Testis (tissue), 3 donors: ENCODE data around the gene FAM72B. TPM values are rescaled to one million over a fixed set of nuclear protein-coding genes. Genes with fewer than 3 reads are reported as not detected.
"Not testable (repeated sequence)": the region's sequence is repeated elsewhere in the genome, so short reads cannot be mapped to it uniquely, and the experiment has no call there.

ENCODE experiments used
- DNase-seq: peaks from one replicate; pipeline ENCODE4 v3.0.0-alpha.2; 2019
- H3K27ac ChIP-seq, 2 donors: fragments of 200-600 bp; sonication (generic); one replicate each; pipeline ENCODE4 v1.5.1; 2019
- H3K27me3 ChIP-seq: fragments of 200-600 bp; sonication (generic); one replicate; pipeline ENCODE4 v1.5.1; 2019
- H3K36me3 ChIP-seq: fragments of 200-600 bp; sonication (generic); one replicate; pipeline ENCODE4 v1.5.1; 2017; ENCODE audit warnings: low read depth; ENCODE audit errors: missing control alignments
- H3K4me1 ChIP-seq: fragments of 200-600 bp; sonication (generic); one replicate; pipeline ENCODE4 v1.5.1; 2019
- H3K4me3 ChIP-seq, 2 donors: fragments of 200-600 bp; sonication (generic); one replicate each; pipeline ENCODE4 v1.5.1; 2017 to 2019
- H3K9me3 ChIP-seq: fragments of 200-600 bp; sonication (generic); one replicate; pipeline ENCODE4 v1.5.1; 2017
- WGBS, 2 donors: methylation state at CpG; one replicate each; pipeline ENCODE4 v1.1.5; 2018; 5-methylcytosine and 5-hydroxymethylcytosine counted together
- intact Hi-C: fragments of 100-400 bp; cut with DNase I; formaldehyde crosslinking; loops from one replicate; pipeline ENCODE4 v1.15.1; 2023; ENCODE audit warnings: low total_unique reads
- polyA plus RNA-seq: library from polyadenylated mRNA; stranded (reverse); fragments of 350-450 nt; fragmentation: Illumina TruSeq; extraction: RNeasy Lipid Tissue Mini Kit (QIAGEN cat#74804); gene quantifications from one replicate; pipeline ENCODE4 v1.2.3, GENCODE V29; 2014; ENCODE audit warnings: low read depth, low replicate concordance; ENCODE audit not compliant: insufficient read depth
- total RNA-seq, 2 donors: library from RNA; depleted of rRNA; stranded (reverse); fragments of >200 nt; gene quantifications; one replicate each; pipeline ENCODE4 v1.2.3, GENCODE V29; 2016

The FAM72B gene
- total and polyA plus RNA-seq, 3 donors from 2014 or later, result 1.3 to 4.9 (median 2.5) TPM

DNA sequence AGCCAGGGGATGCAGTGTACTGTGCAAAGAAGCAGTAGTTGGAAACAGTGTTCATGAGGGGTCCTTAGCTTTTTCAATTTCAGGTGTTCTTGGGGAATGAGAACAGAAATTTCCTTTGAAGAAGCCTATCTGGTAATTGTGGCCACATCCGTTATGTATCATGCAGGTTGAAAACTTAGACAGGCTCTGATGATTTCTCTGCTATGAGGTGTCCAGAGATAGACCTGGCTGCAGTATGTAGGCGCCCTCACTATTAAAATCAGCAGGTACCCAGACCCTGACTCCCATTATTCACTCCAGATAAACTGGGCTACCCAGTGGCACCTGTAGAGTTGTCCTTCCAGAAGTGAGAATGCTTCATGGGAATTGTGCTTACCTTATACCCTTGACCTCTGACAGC is 8.4 kb upstream of the FAM72B start:
- no CpG with 5 or more reads among the region's 2 CpGs for WGBS, 2 donors
- H3K9me3 ChIP-seq, H3K27me3 ChIP-seq, intact Hi-C loops, H3K27ac ChIP-seq, DNase-seq, H3K36me3 ChIP-seq, H3K4me1 ChIP-seq, H3K4me3 ChIP-seq: not testable (repeated sequence)

DNA sequence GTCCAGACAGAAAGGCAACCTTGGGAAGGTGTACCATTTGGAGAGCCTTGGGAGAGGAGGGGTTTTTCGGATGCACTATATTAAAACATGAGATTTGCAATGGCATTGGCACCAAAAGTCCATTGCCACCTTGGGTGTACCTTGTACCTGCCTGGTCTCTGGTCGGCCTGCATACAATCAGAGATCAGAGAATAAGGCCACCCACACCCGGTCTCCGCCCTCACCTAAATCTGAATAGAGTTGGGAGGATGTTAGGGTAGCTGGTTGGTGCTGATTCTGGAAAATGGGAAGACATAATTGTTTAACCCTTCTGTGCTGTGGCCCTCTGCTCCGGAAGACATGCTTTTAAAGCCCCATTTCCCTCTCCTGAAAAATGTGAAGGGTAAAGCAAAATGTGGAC is 3.8 kb upstream of the FAM72B start:
- WGBS, 2 donors, result 51 to 75% methylated on average over 5 of the region's 5 CpGs
- intact Hi-C loops, result not testable (repeated sequence)

DNA sequence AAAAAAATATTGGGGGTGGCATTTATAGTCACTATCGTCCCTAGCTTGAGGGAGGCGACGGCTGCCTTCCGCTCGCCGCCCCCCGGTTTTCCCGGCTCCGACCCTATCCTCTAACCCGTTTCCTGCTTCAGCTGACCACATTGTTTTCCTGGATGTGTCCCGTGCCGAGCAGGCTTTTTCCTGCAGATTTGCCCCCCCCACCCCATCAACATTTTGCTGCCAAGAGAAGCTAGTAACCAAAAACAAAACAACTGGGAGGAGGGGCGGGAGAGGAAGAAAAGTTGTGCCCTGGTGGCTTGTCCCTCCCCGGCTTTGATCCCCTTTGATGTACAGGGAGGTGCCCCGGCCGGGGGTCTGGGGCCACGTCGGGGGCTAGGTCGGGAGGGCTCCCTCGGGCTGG is 2.1 kb upstream of the FAM72B start:
- H3K27me3 ChIP-seq, intact Hi-C loops, H3K9me3 ChIP-seq, DNase-seq, H3K4me3 ChIP-seq, H3K36me3 ChIP-seq, H3K4me1 ChIP-seq, H3K27ac ChIP-seq: not testable (repeated sequence)
- 0% methylated on average over 2 of the region's 20 CpGs; no CpG with 5 or more reads in 1 of the 2 donors for WGBS, 2 donors

More for the DNA sequence above, 3.8 kb upstream of the FAM72B start:
- H3K9me3 ChIP-seq, H3K27me3 ChIP-seq, H3K4me1 ChIP-seq, H3K27ac ChIP-seq, DNase-seq, H3K4me3 ChIP-seq, H3K36me3 ChIP-seq: not testable (repeated sequence)

DNA sequence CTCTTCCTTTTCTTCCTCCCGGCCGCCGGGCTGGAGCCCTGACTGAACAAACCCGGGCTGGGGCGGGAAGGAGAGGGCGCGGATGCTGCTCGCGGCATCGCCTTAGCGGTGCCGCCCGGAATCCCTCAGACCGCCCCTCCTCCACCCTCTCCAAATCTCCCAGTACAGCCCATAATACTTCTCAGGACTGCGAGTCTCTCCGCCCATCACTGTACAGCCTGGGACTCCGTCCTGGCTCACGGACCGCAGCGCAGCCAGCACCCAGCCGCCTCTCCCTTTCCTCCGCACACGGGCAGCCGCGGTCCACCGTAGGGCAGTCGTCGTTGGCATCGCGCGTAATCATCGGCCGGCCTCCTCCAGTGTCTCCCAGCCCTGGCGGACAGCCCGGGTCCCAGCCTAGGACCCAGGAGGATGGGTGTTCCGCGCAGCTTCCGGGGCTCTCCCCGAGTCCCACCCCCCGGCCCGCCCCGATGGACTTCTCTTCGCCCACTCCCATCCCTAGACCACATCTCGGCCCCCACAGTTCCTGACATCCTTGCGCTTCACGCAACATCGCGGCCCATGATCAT is 1.1 kb upstream of the FAM72B start:
- WGBS, 2 donors, result no CpG with 5 or more reads among the region's 48 CpGs
- H3K9me3 ChIP-seq, H3K36me3 ChIP-seq, intact Hi-C loops, H3K4me1 ChIP-seq, H3K27me3 ChIP-seq: not testable (repeated sequence)
- Histone ChIP-seq H3K27ac (peak overlapping the region; percentile 45 to 72), H3K4me3 (peak overlapping the region; percentile 41 to 65)
- peak; percentile 16 for DNase-seq

DNA sequence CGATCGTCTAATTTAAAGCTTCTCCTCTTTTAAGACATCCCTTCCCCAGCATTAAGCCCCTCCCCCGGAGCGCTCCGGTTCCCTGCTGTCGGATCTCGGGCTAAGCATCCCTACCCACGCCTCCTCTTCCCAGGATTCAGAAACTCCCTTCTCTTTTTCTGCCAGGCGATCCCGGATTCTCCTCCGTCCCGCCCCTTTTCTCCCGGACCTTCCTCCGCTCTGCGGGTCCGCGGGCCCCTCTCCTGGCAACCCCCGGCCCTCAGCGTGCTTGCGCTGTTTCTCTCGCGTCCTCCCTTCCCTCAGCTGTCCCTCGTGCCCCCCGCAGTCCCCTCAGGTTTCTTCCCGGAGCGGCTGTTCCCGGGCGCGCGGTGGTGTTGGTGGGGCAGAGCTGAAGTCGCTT is 273 bp downstream of the FAM72B start:
- H3K4me3 ChIP-seq, H3K9me3 ChIP-seq, H3K27ac ChIP-seq, intact Hi-C loops, DNase-seq, H3K27me3 ChIP-seq, H3K4me1 ChIP-seq, H3K36me3 ChIP-seq: not testable (repeated sequence)
- WGBS, 2 donors, result 0% methylated on average over 4 to 7 of the region's 31 CpGs

DNA sequence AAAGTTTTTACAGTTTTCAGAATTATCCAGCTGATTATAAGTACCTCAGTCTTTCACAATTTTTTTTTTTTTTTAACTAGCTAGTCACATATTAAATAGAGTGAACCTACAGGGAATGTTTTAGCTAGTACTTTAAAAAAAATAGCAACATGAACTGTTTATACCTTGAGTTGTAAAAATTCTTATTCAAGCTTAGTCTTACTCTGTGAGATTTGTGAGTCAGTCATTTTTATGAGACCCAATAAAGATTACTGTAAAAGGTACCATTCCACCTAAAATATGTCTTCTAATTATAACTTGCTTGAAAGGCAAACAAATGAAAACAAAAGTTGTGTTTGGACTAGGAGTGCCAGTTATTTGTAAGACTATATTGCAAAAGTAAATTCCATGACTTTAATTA is 5.9 kb downstream of the FAM72B start:
- intact Hi-C loops, H3K9me3 ChIP-seq, H3K4me3 ChIP-seq, H3K27me3 ChIP-seq, H3K27ac ChIP-seq, DNase-seq, H3K4me1 ChIP-seq, H3K36me3 ChIP-seq: not testable (repeated sequence)

DNA sequence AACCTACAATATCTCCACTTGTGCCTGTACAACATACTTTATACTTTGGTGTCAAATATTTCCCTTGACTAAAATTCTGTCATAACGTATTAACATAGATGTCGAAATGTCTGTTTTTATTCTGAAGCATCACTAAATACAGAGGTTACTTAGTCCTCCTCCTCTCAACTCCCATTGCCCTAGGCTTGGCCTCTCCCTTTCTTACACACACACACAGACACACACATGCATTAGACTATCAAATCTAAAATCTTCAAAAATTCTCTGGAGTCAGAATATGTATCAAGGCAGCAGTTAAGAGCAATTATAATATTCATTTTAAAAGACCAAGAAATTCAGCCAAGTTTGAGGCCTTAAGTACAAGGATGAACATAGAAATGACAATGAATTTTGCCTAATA is 7.5 kb downstream of the FAM72B start:
- DNase-seq, H3K27me3 ChIP-seq, H3K4me3 ChIP-seq, H3K36me3 ChIP-seq, intact Hi-C loops, H3K4me1 ChIP-seq, H3K9me3 ChIP-seq, H3K27ac ChIP-seq: not testable (repeated sequence)
- WGBS, 2 donors, result 94% methylated on average over 2 of the region's 2 CpGs; no CpG with 5 or more reads in 1 of the 2 donors

DNA sequence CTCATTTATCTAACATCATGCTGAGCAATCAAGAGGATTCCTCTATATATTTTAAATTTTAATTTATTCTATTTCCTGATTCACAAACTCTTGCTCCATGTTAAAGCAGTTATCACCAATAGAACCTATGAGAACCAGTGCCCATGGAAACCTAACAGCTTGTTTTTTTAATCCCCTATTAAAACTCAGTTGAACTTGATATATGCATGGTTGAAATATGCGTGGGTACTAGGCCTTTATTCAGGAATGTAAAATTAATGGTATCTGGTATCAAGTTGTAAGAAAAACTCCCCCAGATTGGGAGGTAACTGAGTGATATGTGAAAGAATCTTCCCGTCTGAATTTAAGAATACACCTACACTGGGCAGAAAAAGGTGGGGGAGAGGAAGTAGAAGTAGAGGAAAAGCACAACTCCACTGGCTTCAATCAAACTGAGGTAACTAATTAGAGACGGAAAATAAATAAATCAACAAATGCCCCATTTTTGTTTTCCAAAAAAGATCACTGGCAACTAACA is 15.9 kb downstream of the FAM72B start:
- 100% methylated on average over 1 of the region's 3 CpGs; no CpG with 5 or more reads in 1 of the 2 donors for WGBS, 2 donors
- H3K9me3 ChIP-seq, DNase-seq, H3K4me3 ChIP-seq, H3K27ac ChIP-seq, H3K27me3 ChIP-seq, H3K4me1 ChIP-seq, H3K36me3 ChIP-seq, intact Hi-C loops: not testable (repeated sequence)

DNA sequence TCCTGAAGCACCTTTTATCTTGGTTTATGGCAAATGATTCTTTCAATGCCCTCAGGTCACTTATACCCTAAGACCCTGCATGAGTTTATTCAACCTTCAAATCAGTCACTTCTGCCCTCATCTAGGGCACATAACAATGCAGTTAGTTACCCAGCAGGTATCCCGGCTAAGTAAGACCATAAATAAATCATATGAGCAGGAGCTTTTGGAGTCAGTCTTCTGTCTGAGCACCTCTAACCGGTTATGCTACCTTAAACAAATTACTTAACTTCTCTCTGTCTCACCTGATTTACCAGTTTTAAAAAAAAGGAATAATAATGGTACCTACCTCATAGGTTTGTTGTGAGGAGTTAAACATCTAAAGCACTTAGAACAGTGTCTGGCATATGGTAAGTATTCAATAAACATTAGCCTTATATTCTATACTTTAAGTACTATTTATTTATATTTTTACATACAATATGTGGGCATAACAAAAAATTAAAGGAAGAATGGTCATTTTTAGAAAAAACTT is 16.9 kb downstream of the FAM72B start:
- WGBS, 2 donors, result 85% methylated on average over 2 of the region's 2 CpGs
- H3K9me3 ChIP-seq, H3K27ac ChIP-seq, H3K4me1 ChIP-seq, H3K36me3 ChIP-seq, intact Hi-C loops, H3K27me3 ChIP-seq, H3K4me3 ChIP-seq, DNase-seq: not testable (repeated sequence)

DNA sequence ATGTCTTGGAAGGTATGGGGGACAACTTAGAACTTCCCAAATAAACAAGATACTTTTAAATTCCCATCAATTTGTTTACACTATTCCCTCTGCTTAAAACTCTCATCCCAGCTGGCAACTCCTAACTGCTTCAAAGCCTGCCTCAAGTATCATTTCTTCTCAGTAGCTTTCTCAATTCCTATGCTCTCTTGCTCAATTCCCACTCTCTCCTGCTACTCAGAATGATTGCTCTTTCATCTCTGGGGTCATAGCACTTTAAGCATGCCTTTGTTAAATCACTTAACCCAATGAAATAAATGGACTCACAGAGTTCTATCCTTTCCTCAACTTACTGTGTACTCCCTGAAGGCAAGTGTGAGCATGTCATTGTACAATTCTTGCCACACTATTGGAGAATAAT is 18.8 kb downstream of the FAM72B start:
- H3K4me3 ChIP-seq, H3K9me3 ChIP-seq, intact Hi-C loops, DNase-seq, H3K27me3 ChIP-seq, H3K27ac ChIP-seq, H3K4me1 ChIP-seq, H3K36me3 ChIP-seq: not testable (repeated sequence)

DNA sequence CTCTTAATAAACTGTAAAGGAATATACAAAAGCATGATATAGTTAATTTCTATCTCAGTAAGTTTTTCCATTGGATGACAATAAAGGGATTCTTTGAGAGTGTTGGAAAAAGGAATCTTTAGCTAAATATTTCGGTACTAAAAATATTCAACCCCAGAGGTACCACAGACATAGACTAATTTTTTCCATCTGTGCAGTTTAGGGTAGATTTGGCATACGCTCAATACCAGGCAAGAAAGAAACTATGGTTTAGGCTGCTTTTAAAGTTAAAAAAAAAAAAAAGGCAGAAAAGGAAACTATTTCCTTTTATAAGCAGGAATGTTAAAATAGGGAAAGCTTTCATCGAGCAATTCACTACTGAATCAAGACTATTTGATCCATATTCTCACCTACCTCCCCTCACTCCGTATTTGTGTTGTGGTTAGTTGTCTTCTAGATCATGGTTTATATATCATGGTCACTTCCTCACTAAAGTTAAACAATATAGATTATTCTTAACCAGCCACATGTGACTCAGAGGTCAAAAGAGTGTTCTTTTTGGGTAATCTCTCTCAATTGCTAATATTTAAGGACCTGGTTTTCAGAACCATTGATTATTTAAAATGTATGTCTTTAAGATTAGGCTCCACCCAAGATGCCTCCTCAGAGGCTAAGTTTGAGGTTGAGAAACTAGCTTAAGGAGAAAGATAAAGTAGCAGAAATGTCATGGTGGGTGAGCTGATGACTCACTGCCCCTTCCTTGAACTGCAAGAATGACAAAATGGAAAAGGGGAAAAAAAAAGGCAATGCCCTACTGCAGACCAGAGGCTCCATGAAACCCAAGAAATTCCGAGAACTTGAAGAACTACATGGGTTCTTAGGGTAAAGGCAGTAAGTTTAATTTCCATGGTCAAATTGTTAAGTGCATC is 20.0 kb downstream of the FAM72B start:
- H3K9me3 ChIP-seq, H3K36me3 ChIP-seq, H3K4me1 ChIP-seq, H3K4me3 ChIP-seq, intact Hi-C loops, H3K27me3 ChIP-seq, DNase-seq, H3K27ac ChIP-seq: not testable (repeated sequence)
- 76 to 88% methylated on average over 3 of the region's 5 CpGs for WGBS, 2 donors
